ENCODE measurements around the gene HOXD10. TPM values are rescaled to one million over a fixed set of nuclear protein-coding genes. Genes with fewer than 3 reads are reported as not detected.

Gene HOXD10
- total RNA-seq, 1 donor from 2014 or later: not detected

- intact Hi-C loops (cut with micrococcal nuclease): no loop called here
- Mint-ChIP-seq H3K9me3 (no peaks in the 10 kb centered on the region), H3K27ac (no peak overlapping the region), H3K36me3 (ENCODE audit: low read depth) (no peaks in the 10 kb centered on the region), H3K4me1 (ENCODE audit: low read depth) (peaks cover 10% of the 10 kb centered on the region), H3K4me3 (no peak overlapping the region), H3K27me3 (ENCODE audit: insufficient read depth) (peaks cover 90% of the 10 kb centered on the region)
- DNase-seq (ENCODE audit: low spot score): no peak
Measured at GRCh38 chr2:176100547-176101140, 15.9 kb upstream of the HOXD10 start.

- Mint-ChIP-seq H3K4me1 (ENCODE audit: low read depth) (peaks cover 15% of the 10 kb centered on the region), H3K27me3 (ENCODE audit: insufficient read depth) (peaks cover 92% of the 10 kb centered on the region), H3K4me3 (no peak overlapping the region), H3K27ac (no peak overlapping the region), H3K9me3 (no peaks in the 10 kb centered on the region), H3K36me3 (ENCODE audit: low read depth) (peaks cover 2% of the 10 kb centered on the region)
- no peak for DNase-seq (ENCODE audit: low spot score)
- intact Hi-C loops (cut with micrococcal nuclease): no loop called here
Measured at GRCh38 chr2:176101216-176101830, 15.3 kb upstream of the HOXD10 start.

GRCh38 chr2:176101842-176102241, 14.7 kb upstream of the HOXD10 start:
- Mint-ChIP-seq H3K4me1 (ENCODE audit: low read depth) (peaks cover 12% of the 10 kb centered on the region), H3K4me3 (no peak overlapping the region), H3K27ac (no peak overlapping the region), H3K27me3 (ENCODE audit: insufficient read depth) (peaks cover 88% of the 10 kb centered on the region), H3K9me3 (no peaks in the 10 kb centered on the region), H3K36me3 (ENCODE audit: low read depth) (peaks cover 3% of the 10 kb centered on the region)
- intact Hi-C loops (cut with micrococcal nuclease): no loop called here
- DNase-seq (ENCODE audit: low spot score): no peak

GRCh38 chr2:176102309-176102866, 14.2 kb upstream of the HOXD10 start:
- no peak for DNase-seq (ENCODE audit: low spot score)
- intact Hi-C loops (cut with micrococcal nuclease): no loop called here
- Mint-ChIP-seq H3K4me3 (no peak overlapping the region), H3K9me3 (no peaks in the 10 kb centered on the region), H3K36me3 (ENCODE audit: low read depth) (peaks cover 3% of the 10 kb centered on the region), H3K27ac (no peak overlapping the region), H3K4me1 (ENCODE audit: low read depth) (peaks cover 7% of the 10 kb centered on the region), H3K27me3 (ENCODE audit: insufficient read depth) (peaks cover 87% of the 10 kb centered on the region)

GRCh38 chr2:176103194-176103593, 13.4 kb upstream of the HOXD10 start:
- Mint-ChIP-seq H3K36me3 (ENCODE audit: low read depth) (peaks cover 3% of the 10 kb centered on the region), H3K27ac (no peak overlapping the region), H3K4me3 (no peak overlapping the region), H3K4me1 (ENCODE audit: low read depth) (peaks cover 7% of the 10 kb centered on the region), H3K9me3 (no peaks in the 10 kb centered on the region), H3K27me3 (ENCODE audit: insufficient read depth) (peaks cover 79% of the 10 kb centered on the region)
- DNase-seq (ENCODE audit: low spot score): no peak
- intact Hi-C loops (cut with micrococcal nuclease): no loop called here

- DNase-seq (ENCODE audit: low spot score): no peak
- intact Hi-C loops (cut with micrococcal nuclease): no loop called here
- no peaks in the 10 kb centered on the region for H3K9me3 Mint-ChIP-seq
- no peak overlapping the region for H3K27ac Mint-ChIP-seq
- peaks cover 77% of the 10 kb centered on the region for H3K27me3 Mint-ChIP-seq (ENCODE audit: insufficient read depth)
- peaks cover 3% of the 10 kb centered on the region for H3K36me3 Mint-ChIP-seq (ENCODE audit: low read depth)
- H3K4me3 Mint-ChIP-seq: no peak overlapping the region
- H3K4me1 Mint-ChIP-seq (ENCODE audit: low read depth): peaks cover 7% of the 10 kb centered on the region
Measured at GRCh38 chr2:176103742-176104315, 12.7 kb upstream of the HOXD10 start.

- Mint-ChIP-seq H3K27ac (no peak overlapping the region), H3K36me3 (ENCODE audit: low read depth) (peaks cover 3% of the 10 kb centered on the region), H3K27me3 (ENCODE audit: insufficient read depth) (peaks cover 77% of the 10 kb centered on the region), H3K4me3 (no peak overlapping the region), H3K9me3 (no peaks in the 10 kb centered on the region), H3K4me1 (ENCODE audit: low read depth) (peaks cover 7% of the 10 kb centered on the region)
- DNase-seq (ENCODE audit: low spot score): no peak
- intact Hi-C loops (cut with micrococcal nuclease): no loop called here
Measured at GRCh38 chr2:176104316-176105077, 12.1 kb upstream of the HOXD10 start.

GRCh38 chr2:176105078-176105729, 11.4 kb upstream of the HOXD10 start:
- H3K9me3 Mint-ChIP-seq: no peaks in the 10 kb centered on the region
- peaks cover 82% of the 10 kb centered on the region for H3K27me3 Mint-ChIP-seq (ENCODE audit: insufficient read depth)
- no peak overlapping the region for H3K4me3 Mint-ChIP-seq
- H3K4me1 Mint-ChIP-seq (ENCODE audit: low read depth): peaks cover 7% of the 10 kb centered on the region
- peak overlapping the region; percentile 59 for H3K27ac Mint-ChIP-seq
- H3K36me3 Mint-ChIP-seq (ENCODE audit: low read depth): peaks cover 3% of the 10 kb centered on the region
- no peak for DNase-seq (ENCODE audit: low spot score)
- intact Hi-C loops (cut with micrococcal nuclease): no loop called here

GRCh38 chr2:176105730-176106580, 10.6 kb upstream of the HOXD10 start:
- Mint-ChIP-seq H3K4me3 (no peak overlapping the region), H3K27ac (peak overlapping the region; percentile 59)
- DNase-seq (ENCODE audit: low spot score): no peak

GRCh38 chr2:176106581-176107539, 9.7 kb upstream of the HOXD10 start, which contains the start of gene HOXD11:
HOXD11 (plus strand) TSS chr2:176107280; CDS start chr2:176107356, 76 bp downstream.
- peak within 1 kb of the TSS; percentile 59 for H3K27ac Mint-ChIP-seq
- intact Hi-C loops (cut with micrococcal nuclease): no loop called here
- H3K4me3 Mint-ChIP-seq: no peak within 1 kb of the TSS
- H3K9me3 Mint-ChIP-seq: no peaks in the 10 kb centered on the region
- peaks cover 3% of the 10 kb centered on the region for H3K36me3 Mint-ChIP-seq (ENCODE audit: low read depth)
- H3K4me1 Mint-ChIP-seq (ENCODE audit: low read depth): peaks cover 7% of the 10 kb centered on the region
- DNase-seq (ENCODE audit: low spot score): no peak
- H3K27me3 Mint-ChIP-seq (ENCODE audit: insufficient read depth): peaks cover 79% of the 10 kb centered on the region

More at GRCh38 chr2:176105730-176106580, 10.6 kb upstream of the HOXD10 start:
- Mint-ChIP-seq H3K36me3 (ENCODE audit: low read depth) (peaks cover 3% of the 10 kb centered on the region), H3K27me3 (ENCODE audit: insufficient read depth) (peaks cover 79% of the 10 kb centered on the region), H3K9me3 (no peaks in the 10 kb centered on the region), H3K4me1 (ENCODE audit: low read depth) (peaks cover 7% of the 10 kb centered on the region)
- intact Hi-C loops (cut with micrococcal nuclease): no loop called here

- intact Hi-C loops (cut with micrococcal nuclease): no loop called here
- Mint-ChIP-seq H3K4me3 (no peak overlapping the region), H3K4me1 (ENCODE audit: low read depth) (peaks cover 7% of the 10 kb centered on the region), H3K36me3 (ENCODE audit: low read depth) (peaks cover 3% of the 10 kb centered on the region), H3K9me3 (no peaks in the 10 kb centered on the region), H3K27ac (no peak overlapping the region), H3K27me3 (ENCODE audit: insufficient read depth) (peaks cover 78% of the 10 kb centered on the region)
- no peak for DNase-seq (ENCODE audit: low spot score)
Measured at GRCh38 chr2:176107731-176108181, 8.8 kb upstream of the HOXD10 start.
